Ascending aorta (tissue), 2 donors: ENCODE results near the gene TGFA. TPM values are rescaled to one million over a fixed set of nuclear protein-coding genes. Genes with fewer than 3 reads are reported as not detected.

Source experiments
- DNase-seq, 2 donors: peaks; one replicate each; pipeline ENCODE4 v3.0.0-alpha.2; 2019; ENCODE audit warnings: low spot score in 2 of 2
- H3K27ac ChIP-seq, 2 donors: fragments of 200-600 bp; sonication (generic); one replicate each; pipeline ENCODE4 v1.5.1; 2016 to 2017; ENCODE audit warnings: mild to moderate bottlenecking in 1 of 2
- H3K27me3 ChIP-seq: fragments of 200-600 bp; sonication (generic); one replicate; pipeline ENCODE4 v1.5.1; 2017
- H3K36me3 ChIP-seq, 2 donors: fragments of 200-600 bp; sonication (generic); one replicate each; pipeline ENCODE4 v1.5.1; 2016
- H3K4me1 ChIP-seq, 2 donors: fragments of 200-600 bp; sonication (generic); one replicate each; pipeline ENCODE4 v1.5.1; 2016 to 2017; ENCODE audit warnings: mild to moderate bottlenecking in 1 of 2
- H3K4me3 ChIP-seq, 2 donors: fragments of 200-600 bp; sonication (generic); one replicate each; pipeline ENCODE4 v1.5.1; 2016 to 2017; ENCODE audit warnings: mild to moderate bottlenecking in 1 of 2
- H3K9me3 ChIP-seq, 2 donors: fragments of 200-600 bp; sonication (generic); one replicate each; pipeline ENCODE4 v1.5.1; 2016
- CTCF ChIP-seq, 3 experiments: fragments of 200-600 bp in 2 of 3; fragments of 450-650 bp in 1 of 3; sonication (generic) in 2 of 3; IDR thresholded peaks; one replicate each; pipeline ENCODE4 v1.5.1; 2016 to 2019; ENCODE audit warnings: antibody characterized with exemption in 3 of 3, mild to moderate bottlenecking in 1 of 3, moderate library complexity in 1 of 3
- intact Hi-C: fragments of 100-400 bp; cut with DNase I; formaldehyde crosslinking; loops from one replicate; pipeline ENCODE4 v1.15.1; 2023
- total RNA-seq: library from RNA; depleted of rRNA; stranded (reverse); fragments of >200 nt; gene quantifications from one replicate; pipeline ENCODE4 v1.1.0, GENCODE V29; 2016

TGFA gene
- total RNA-seq, 1 donor from 2014 or later: 1.8 TPM

GRCh38 chr2:70523996-70524965 is 29.3 kb downstream of the TGFA start:
- DNase-seq: no peak
- H3K4me1 ChIP-seq: peaks cover 0 to 4% of the 10 kb centered on the region in 2 donors
- no peaks in the 10 kb centered on the region for H3K27me3 ChIP-seq
- H3K9me3 ChIP-seq: no peaks in the 10 kb centered on the region
- H3K4me3 ChIP-seq: no peak overlapping the region
- TF ChIP-seq CTCF (IDR thresholded peaks at IDR 0.05): no peak
- H3K36me3 ChIP-seq: no peaks in the 10 kb centered on the region
- no peak overlapping the region for H3K27ac ChIP-seq
- intact Hi-C loops: no loop called here

GRCh38 chr2:70523672-70523995 is 30.0 kb downstream of the TGFA start:
- intact Hi-C loops: no loop called here
- Histone ChIP-seq H3K27me3 (no peaks in the 10 kb centered on the region), H3K9me3 (no peaks in the 10 kb centered on the region), H3K27ac (no peak overlapping the region), H3K4me3 (no peak overlapping the region), H3K4me1 (peaks cover 0 to 4% of the 10 kb centered on the region in 2 donors), H3K36me3 (no peaks in the 10 kb centered on the region)
- no peak for TF ChIP-seq CTCF (IDR thresholded peaks at IDR 0.05)
- DNase-seq: no peak

- Histone ChIP-seq H3K4me3 (no peak overlapping the region), H3K27me3 (no peaks in the 10 kb centered on the region), H3K9me3 (no peaks in the 10 kb centered on the region), H3K36me3 (no peaks in the 10 kb centered on the region), H3K27ac (no peak overlapping the region), H3K4me1 (peaks cover 0 to 4% of the 10 kb centered on the region in 2 donors)
- no peak for DNase-seq
- no peak for TF ChIP-seq CTCF (IDR thresholded peaks at IDR 0.05)
- intact Hi-C loops: no loop called here
Measured at GRCh38 chr2:70522627-70523026, 31.0 kb downstream of the TGFA start.

- Histone ChIP-seq H3K27me3 (no peaks in the 10 kb centered on the region), H3K4me1 (peaks cover 0 to 4% of the 10 kb centered on the region in 2 donors), H3K36me3 (no peaks in the 10 kb centered on the region), H3K27ac (no peak overlapping the region), H3K9me3 (no peaks in the 10 kb centered on the region), H3K4me3 (no peak overlapping the region)
- TF ChIP-seq CTCF (IDR thresholded peaks at IDR 0.05): no peak
- intact Hi-C loops: no loop called here
- no peak for DNase-seq
Measured at GRCh38 chr2:70520825-70521224, 32.8 kb downstream of the TGFA start.

GRCh38 chr2:70519453-70519852 is 34.2 kb downstream of the TGFA start:
- TF ChIP-seq CTCF (IDR thresholded peaks at IDR 0.05): no peak
- no peak for DNase-seq
- H3K9me3 ChIP-seq: no peaks in the 10 kb centered on the region
- no peak overlapping the region for H3K4me3 ChIP-seq
- no peak overlapping the region for H3K27ac ChIP-seq
- intact Hi-C loops: no loop called here
- H3K36me3 ChIP-seq: no peaks in the 10 kb centered on the region
- H3K4me1 ChIP-seq: peaks cover 0 to 3% of the 10 kb centered on the region in 2 donors
- no peaks in the 10 kb centered on the region for H3K27me3 ChIP-seq
